ENCODE measurements around the gene LHFPL2.
A peak's percentile ranks its signal among the peaks of the same experiment; 100 is the strongest.

Gene LHFPL2

DNA sequence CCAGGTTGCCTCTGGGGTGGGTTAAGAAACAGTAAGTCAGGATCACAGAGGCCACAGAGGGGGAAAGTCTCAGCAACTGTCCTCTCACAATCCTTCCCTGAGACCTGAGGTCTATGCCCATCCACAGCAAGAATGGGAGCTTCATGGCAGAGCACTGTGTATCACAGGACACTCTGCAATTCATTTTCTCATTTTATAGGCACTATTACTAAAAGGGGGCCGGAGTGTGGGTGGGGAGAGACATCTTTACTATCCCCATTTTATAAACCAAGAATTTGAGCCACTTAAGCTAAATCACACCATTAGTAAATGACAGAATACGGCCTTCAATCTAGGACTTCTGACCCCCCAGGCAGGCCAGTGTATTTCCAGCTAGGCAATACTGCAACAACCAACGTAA, 79.9 kb downstream of the LHFPL2 start:
- Histone ChIP-seq H3K4me2 (ENCODE audit: low read length) (no peak overlapping the region), H2BK15ac (replicated peaks; ENCODE audit: low read depth) (no peak overlapping the region), H3K56ac (ENCODE audit: low read length) (no peak overlapping the region), H3K4me3 (ENCODE audit: low read length) (no peak overlapping the region), H4K5ac (ENCODE audit: low read length) (no peak overlapping the region), H3K79me1 (ENCODE audit: low read length) (peaks cover 6% of the 10 kb centered on the region), H2BK5ac (ENCODE audit: low read length) (no peak overlapping the region), H3K27ac (ENCODE audit: low read depth, low read length) (no peak overlapping the region), H3K18ac (ENCODE audit: low read length) (no peak overlapping the region), H3K36me3 (ENCODE audit: control insufficient read depth, insufficient read depth, low read length) (no peaks in the 10 kb centered on the region), H3K4me1 (ENCODE audit: control insufficient read depth, low read depth, low read length) (peaks cover 3% of the 10 kb centered on the region), H3K79me2 (ENCODE audit: control insufficient read depth, insufficient read depth, low read length) (no peaks in the 10 kb centered on the region), H3K4ac (ENCODE audit: low read depth, low read length) (no peak overlapping the region), H4K8ac (ENCODE audit: low read depth, low read length) (no peak overlapping the region), H2AK5ac (ENCODE audit: low read length) (no peak overlapping the region), H3K9ac (ENCODE audit: low read length) (no peak overlapping the region), H3K27me3 (ENCODE audit: insufficient read depth, low read length, poor library complexity) (no peaks in the 10 kb centered on the region), H2BK120ac (ENCODE audit: low read depth, low read length) (no peak overlapping the region), H3K23ac (ENCODE audit: low read length) (no peak overlapping the region)
- DNase-seq, result no peak
- WGBS (ENCODE audit: extremely low coverage, insufficient coverage, low lambda C conversion rate), result no CpG with 5 or more reads among the region's 3 CpGs

DNA sequence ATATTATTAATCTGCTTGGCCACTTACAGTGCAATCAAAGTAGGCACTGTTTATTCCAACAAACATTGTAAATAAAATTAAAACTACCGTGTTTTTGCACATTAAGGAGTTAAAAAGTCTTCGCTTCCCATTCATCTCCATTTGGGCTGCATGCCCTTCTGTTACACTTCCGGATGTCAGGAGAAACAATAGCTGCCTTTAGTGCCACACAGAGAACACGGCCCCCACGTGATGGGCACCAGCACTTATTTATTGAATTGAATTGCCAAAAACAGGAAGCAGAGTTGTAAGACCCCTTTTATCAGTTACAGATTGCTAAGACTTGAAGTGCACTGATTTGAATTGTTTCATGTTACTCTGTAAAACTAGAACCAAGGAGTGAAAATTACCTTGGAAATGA, 80.4 kb downstream of the LHFPL2 start:
- no peak overlapping the region for H2AK5ac ChIP-seq (ENCODE audit: low read length)
- no peaks in the 10 kb centered on the region for H3K27me3 ChIP-seq (ENCODE audit: insufficient read depth, low read length, poor library complexity)
- H3K23ac ChIP-seq (ENCODE audit: low read length), result no peak overlapping the region
- no peak overlapping the region for H3K4me2 ChIP-seq (ENCODE audit: low read length)
- H4K8ac ChIP-seq (ENCODE audit: low read depth, low read length), result no peak overlapping the region
- H4K5ac ChIP-seq (ENCODE audit: low read length), result no peak overlapping the region
- no peak overlapping the region for H2BK5ac ChIP-seq (ENCODE audit: low read length)
- no CpG with 5 or more reads among the region's 5 CpGs for WGBS (ENCODE audit: extremely low coverage, insufficient coverage, low lambda C conversion rate)
- peaks cover 6% of the 10 kb centered on the region for H3K79me1 ChIP-seq (ENCODE audit: low read length)
- no peak overlapping the region for H2BK15ac ChIP-seq (replicated peaks; ENCODE audit: low read depth)
- no peaks in the 10 kb centered on the region for H3K36me3 ChIP-seq (ENCODE audit: control insufficient read depth, insufficient read depth, low read length)
- H3K4ac ChIP-seq (ENCODE audit: low read depth, low read length), result no peak overlapping the region
- H2BK120ac ChIP-seq (ENCODE audit: low read depth, low read length), result no peak overlapping the region
- H3K4me1 ChIP-seq (ENCODE audit: control insufficient read depth, low read depth, low read length), result peaks cover 3% of the 10 kb centered on the region
- no peak overlapping the region for H3K9ac ChIP-seq (ENCODE audit: low read length)
- DNase-seq, result no peak
- no peak overlapping the region for H3K18ac ChIP-seq (ENCODE audit: low read length)
- no peak overlapping the region for H3K4me3 ChIP-seq (ENCODE audit: low read length)
- H3K27ac ChIP-seq (ENCODE audit: low read depth, low read length), result no peak overlapping the region
- no peaks in the 10 kb centered on the region for H3K79me2 ChIP-seq (ENCODE audit: control insufficient read depth, insufficient read depth, low read length)
- H3K56ac ChIP-seq (ENCODE audit: low read length), result no peak overlapping the region

DNA sequence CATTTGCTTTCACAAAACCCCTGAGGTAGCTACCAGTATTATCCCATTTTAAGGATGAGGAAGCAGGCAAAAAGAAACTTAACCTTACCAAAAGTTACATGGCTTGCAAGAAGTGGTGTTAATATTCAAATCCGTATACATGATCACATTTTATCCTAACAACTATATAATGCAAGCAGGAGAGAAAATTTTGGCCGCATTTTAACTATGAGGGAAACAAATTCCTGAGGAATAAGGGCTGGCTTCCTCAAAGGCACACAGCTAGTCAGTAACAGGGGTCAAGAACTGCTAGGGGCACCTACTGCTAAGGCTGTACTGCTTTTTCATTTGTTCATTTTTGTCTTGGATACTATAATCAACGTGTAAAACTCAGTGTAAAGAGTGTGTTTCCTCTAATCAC, 81.0 kb downstream of the LHFPL2 start:
- no peak overlapping the region for H3K23ac ChIP-seq (ENCODE audit: low read length)
- no peak overlapping the region for H3K27ac ChIP-seq (ENCODE audit: low read depth, low read length)
- H2AK5ac ChIP-seq (ENCODE audit: low read length), result no peak overlapping the region
- no peak overlapping the region for H2BK15ac ChIP-seq (replicated peaks; ENCODE audit: low read depth)
- H2BK120ac ChIP-seq (ENCODE audit: low read depth, low read length), result no peak overlapping the region
- no peaks in the 10 kb centered on the region for H3K79me2 ChIP-seq (ENCODE audit: control insufficient read depth, insufficient read depth, low read length)
- H3K79me1 ChIP-seq (ENCODE audit: low read length), result peaks cover 6% of the 10 kb centered on the region
- no peak overlapping the region for H3K56ac ChIP-seq (ENCODE audit: low read length)
- peaks cover 3% of the 10 kb centered on the region for H3K4me1 ChIP-seq (ENCODE audit: control insufficient read depth, low read depth, low read length)
- no peak overlapping the region for H4K8ac ChIP-seq (ENCODE audit: low read depth, low read length)
- no peaks in the 10 kb centered on the region for H3K36me3 ChIP-seq (ENCODE audit: control insufficient read depth, insufficient read depth, low read length)
- no peak overlapping the region for H3K18ac ChIP-seq (ENCODE audit: low read length)
- H3K9ac ChIP-seq (ENCODE audit: low read length), result no peak overlapping the region
- no peak overlapping the region for H3K4me2 ChIP-seq (ENCODE audit: low read length)
- WGBS (ENCODE audit: extremely low coverage, insufficient coverage, low lambda C conversion rate), result no CpG with 5 or more reads among the region's 3 CpGs
- no peak overlapping the region for H2BK5ac ChIP-seq (ENCODE audit: low read length)
- no peak overlapping the region for H3K4ac ChIP-seq (ENCODE audit: low read depth, low read length)
- no peaks in the 10 kb centered on the region for H3K27me3 ChIP-seq (ENCODE audit: insufficient read depth, low read length, poor library complexity)
- H3K4me3 ChIP-seq (ENCODE audit: low read length), result no peak overlapping the region
- no peak for DNase-seq
- no peak overlapping the region for H4K5ac ChIP-seq (ENCODE audit: low read length)

DNA sequence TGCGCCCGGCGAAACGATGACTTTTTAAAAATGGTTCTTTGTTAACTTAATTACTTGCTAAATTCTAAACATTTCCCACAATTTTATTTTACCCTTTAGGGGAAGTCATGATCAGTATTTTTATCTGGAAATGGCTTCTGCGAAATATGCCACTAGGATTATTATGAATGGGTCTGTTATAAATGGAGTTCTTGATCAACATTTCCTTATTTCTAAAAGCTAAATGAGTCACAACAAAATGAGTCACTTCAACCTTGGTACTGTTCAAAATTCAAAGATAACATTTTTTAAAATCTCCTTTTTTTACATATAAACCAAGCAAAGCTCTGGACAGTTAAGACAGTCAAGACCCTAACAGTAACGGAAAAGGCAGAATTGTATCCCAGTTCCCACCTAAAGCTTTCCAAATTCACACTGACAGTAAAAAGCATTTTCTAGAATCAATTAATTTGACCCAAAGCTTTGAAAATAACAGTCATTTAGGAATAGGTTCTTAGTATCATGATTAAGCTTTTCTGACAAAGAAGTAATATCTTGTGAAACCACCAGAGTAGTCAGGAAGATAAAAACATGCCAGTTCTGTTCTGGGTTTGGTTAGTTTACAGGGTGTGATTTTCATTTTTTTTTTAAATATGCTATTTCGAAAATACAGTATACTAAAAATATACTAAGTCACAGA, 81.7 kb downstream of the LHFPL2 start:
- no peak overlapping the region for H3K23ac ChIP-seq (ENCODE audit: low read length)
- no peaks in the 10 kb centered on the region for H3K36me3 ChIP-seq (ENCODE audit: control insufficient read depth, insufficient read depth, low read length)
- H3K4me1 ChIP-seq (ENCODE audit: control insufficient read depth, low read depth, low read length), result peaks cover 3% of the 10 kb centered on the region
- WGBS (ENCODE audit: extremely low coverage, insufficient coverage, low lambda C conversion rate), result no CpG with 5 or more reads among the region's 7 CpGs
- H2BK120ac ChIP-seq (ENCODE audit: low read depth, low read length), result no peak overlapping the region
- H3K27ac ChIP-seq (ENCODE audit: low read depth, low read length), result no peak overlapping the region
- H3K4me3 ChIP-seq (ENCODE audit: low read length), result no peak overlapping the region
- no peak overlapping the region for H4K8ac ChIP-seq (ENCODE audit: low read depth, low read length)
- H3K4me2 ChIP-seq (ENCODE audit: low read length), result no peak overlapping the region
- H3K56ac ChIP-seq (ENCODE audit: low read length), result no peak overlapping the region
- peaks cover 6% of the 10 kb centered on the region for H3K79me1 ChIP-seq (ENCODE audit: low read length)
- no peak overlapping the region for H4K5ac ChIP-seq (ENCODE audit: low read length)
- no peak overlapping the region for H2BK5ac ChIP-seq (ENCODE audit: low read length)
- H3K18ac ChIP-seq (ENCODE audit: low read length), result no peak overlapping the region
- no peak overlapping the region for H3K9ac ChIP-seq (ENCODE audit: low read length)
- DNase-seq, result no peak
- H3K4ac ChIP-seq (ENCODE audit: low read depth, low read length), result no peak overlapping the region
- no peaks in the 10 kb centered on the region for H3K79me2 ChIP-seq (ENCODE audit: control insufficient read depth, insufficient read depth, low read length)
- no peak overlapping the region for H2BK15ac ChIP-seq (replicated peaks; ENCODE audit: low read depth)
- no peaks in the 10 kb centered on the region for H3K27me3 ChIP-seq (ENCODE audit: insufficient read depth, low read length, poor library complexity)
- no peak overlapping the region for H2AK5ac ChIP-seq (ENCODE audit: low read length)

DNA sequence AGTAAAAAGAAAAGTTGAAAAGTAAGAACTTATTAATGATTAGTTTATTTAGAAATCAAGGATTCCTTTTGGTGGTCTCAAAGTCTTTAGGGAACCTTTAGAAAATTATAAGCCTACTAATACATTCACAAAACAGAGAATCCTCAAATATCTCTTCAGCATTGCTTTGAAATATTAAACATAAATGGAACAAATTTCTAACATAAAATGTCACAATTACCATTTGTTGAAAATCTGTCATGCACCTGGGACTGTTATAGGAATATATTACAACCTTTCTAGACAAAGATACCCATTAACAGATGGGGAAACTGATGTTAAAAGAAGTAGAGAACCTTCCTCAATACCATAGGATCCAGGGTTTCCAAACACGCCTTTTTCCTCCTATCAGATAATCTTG, 83.2 kb downstream of the LHFPL2 start:
- peaks cover 3% of the 10 kb centered on the region for H3K4me1 ChIP-seq (ENCODE audit: control insufficient read depth, low read depth, low read length)
- H3K27me3 ChIP-seq (ENCODE audit: insufficient read depth, low read length, poor library complexity), result no peaks in the 10 kb centered on the region
- no peak overlapping the region for H2BK120ac ChIP-seq (ENCODE audit: low read depth, low read length)
- no CpG with 5 or more reads among the region's 1 CpG for WGBS (ENCODE audit: extremely low coverage, insufficient coverage, low lambda C conversion rate)
- H3K79me1 ChIP-seq (ENCODE audit: low read length), result peaks cover 6% of the 10 kb centered on the region
- no peak overlapping the region for H4K8ac ChIP-seq (ENCODE audit: low read depth, low read length)
- no peak overlapping the region for H3K56ac ChIP-seq (ENCODE audit: low read length)
- H3K79me2 ChIP-seq (ENCODE audit: control insufficient read depth, insufficient read depth, low read length), result no peaks in the 10 kb centered on the region
- no peaks in the 10 kb centered on the region for H3K36me3 ChIP-seq (ENCODE audit: control insufficient read depth, insufficient read depth, low read length)
- no peak overlapping the region for H2BK5ac ChIP-seq (ENCODE audit: low read length)
- H3K4me3 ChIP-seq (ENCODE audit: low read length), result no peak overlapping the region
- H3K4me2 ChIP-seq (ENCODE audit: low read length), result no peak overlapping the region
- no peak overlapping the region for H3K9ac ChIP-seq (ENCODE audit: low read length)
- no peak overlapping the region for H2AK5ac ChIP-seq (ENCODE audit: low read length)
- no peak overlapping the region for H2BK15ac ChIP-seq (replicated peaks; ENCODE audit: low read depth)
- no peak overlapping the region for H3K18ac ChIP-seq (ENCODE audit: low read length)
- no peak overlapping the region for H4K5ac ChIP-seq (ENCODE audit: low read length)
- H3K27ac ChIP-seq (ENCODE audit: low read depth, low read length), result no peak overlapping the region
- DNase-seq, result no peak
- H3K4ac ChIP-seq (ENCODE audit: low read depth, low read length), result no peak overlapping the region
- no peak overlapping the region for H3K23ac ChIP-seq (ENCODE audit: low read length)

DNA sequence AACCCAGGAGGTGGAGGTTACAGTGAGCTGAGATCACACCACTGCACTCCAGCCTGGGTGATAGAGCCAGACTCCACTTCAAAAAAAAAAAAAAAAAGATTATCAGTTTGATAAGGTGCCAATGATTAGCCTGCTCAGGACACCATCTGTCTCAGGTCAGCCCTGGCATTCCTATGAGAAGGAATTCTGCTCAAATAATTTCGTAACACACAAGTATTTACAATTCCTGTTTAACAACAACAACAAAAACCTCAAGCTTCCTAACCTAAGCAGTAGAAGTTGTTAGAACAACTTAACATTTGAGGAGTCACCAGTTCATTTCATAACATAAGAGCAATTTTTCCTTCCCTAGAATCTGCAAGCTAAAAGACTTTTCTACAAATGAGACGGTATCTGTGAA, 85.0 kb downstream of the LHFPL2 start:
- Histone ChIP-seq H3K4me1 (ENCODE audit: control insufficient read depth, low read depth, low read length) (no peaks in the 10 kb centered on the region), H3K4me3 (ENCODE audit: low read length) (no peak overlapping the region), H3K56ac (ENCODE audit: low read length) (no peak overlapping the region), H2BK5ac (ENCODE audit: low read length) (no peak overlapping the region), H3K79me1 (ENCODE audit: low read length) (peaks cover 4% of the 10 kb centered on the region), H3K27me3 (ENCODE audit: insufficient read depth, low read length, poor library complexity) (no peaks in the 10 kb centered on the region), H3K18ac (ENCODE audit: low read length) (no peak overlapping the region), H2BK15ac (replicated peaks; ENCODE audit: low read depth) (no peak overlapping the region), H4K8ac (ENCODE audit: low read depth, low read length) (no peak overlapping the region), H2AK5ac (ENCODE audit: low read length) (no peak overlapping the region), H3K79me2 (ENCODE audit: control insufficient read depth, insufficient read depth, low read length) (no peaks in the 10 kb centered on the region), H3K4me2 (ENCODE audit: low read length) (no peak overlapping the region), H3K9ac (ENCODE audit: low read length) (no peak overlapping the region), H2BK120ac (ENCODE audit: low read depth, low read length) (no peak overlapping the region), H3K36me3 (ENCODE audit: control insufficient read depth, insufficient read depth, low read length) (no peaks in the 10 kb centered on the region), H3K27ac (ENCODE audit: low read depth, low read length) (no peak overlapping the region), H3K4ac (ENCODE audit: low read depth, low read length) (no peak overlapping the region), H4K5ac (ENCODE audit: low read length) (no peak overlapping the region), H3K23ac (ENCODE audit: low read length) (no peak overlapping the region)
- DNase-seq, result peak; percentile 44
- no CpG with 5 or more reads among the region's 2 CpGs for WGBS (ENCODE audit: extremely low coverage, insufficient coverage, low lambda C conversion rate)
